DMS114 treated with DMSO at 0.1 percent for 48 hours (cell line): ENCODE data around the gene FRAS1.
"Not testable (repeated sequence)": the region's sequence is repeated elsewhere in the genome, so short reads cannot be mapped to it uniquely, and the experiment has no call there.

Experiments used
- DNase-seq: peaks from one replicate; lab custom pipeline; 2025; ENCODE audit not compliant: unreplicated experiment; lab: John Stamatoyannopoulos, UW

FRAS1 gene

DNA sequence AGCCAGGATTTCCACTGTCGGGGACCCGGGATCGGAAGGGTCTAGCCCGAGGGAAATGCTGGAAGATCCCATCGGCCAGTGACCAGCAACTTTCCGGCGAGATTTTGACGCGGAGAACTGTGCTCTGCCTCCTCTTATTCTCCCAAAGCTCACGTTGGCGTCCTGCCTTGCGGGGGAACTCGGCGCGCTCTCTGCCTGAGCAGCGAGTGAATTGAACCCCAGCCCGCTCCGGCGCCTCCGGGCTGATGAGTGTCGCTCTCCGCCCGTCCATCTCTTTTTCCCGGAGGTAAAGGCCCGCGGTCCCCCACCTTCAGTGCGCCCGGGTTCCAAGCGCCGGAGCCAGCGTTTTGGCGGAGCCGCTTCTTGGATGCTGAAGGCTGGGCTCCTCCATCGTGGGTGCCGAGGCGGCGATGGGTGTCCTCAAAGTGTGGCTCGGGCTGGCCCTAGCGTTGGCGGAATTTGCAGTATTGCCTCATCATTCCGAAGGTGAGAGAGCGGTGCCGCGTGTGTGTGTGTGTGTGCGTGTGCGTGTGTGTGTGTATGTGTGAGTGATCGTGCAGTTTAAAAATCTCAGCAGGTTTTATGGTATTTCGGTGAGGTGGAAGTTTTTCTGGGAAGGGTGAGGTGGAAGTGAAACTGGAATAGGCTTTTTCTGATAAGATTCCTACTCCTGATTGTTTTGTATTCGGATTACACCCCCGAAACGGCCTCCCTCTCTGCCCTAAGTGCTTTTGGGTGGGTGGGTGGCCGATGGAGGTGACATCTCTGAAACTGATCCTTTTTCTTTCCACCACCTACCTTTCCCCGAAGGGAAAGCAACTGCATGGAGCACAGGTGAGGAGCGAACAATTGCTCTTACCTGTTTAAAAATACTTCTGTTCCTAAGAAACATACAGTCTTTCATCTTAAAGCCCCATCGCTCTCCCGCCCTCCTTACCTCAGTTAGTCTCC is 752 bp downstream of the FRAS1 start:
- no peak for DNase-seq

DNA sequence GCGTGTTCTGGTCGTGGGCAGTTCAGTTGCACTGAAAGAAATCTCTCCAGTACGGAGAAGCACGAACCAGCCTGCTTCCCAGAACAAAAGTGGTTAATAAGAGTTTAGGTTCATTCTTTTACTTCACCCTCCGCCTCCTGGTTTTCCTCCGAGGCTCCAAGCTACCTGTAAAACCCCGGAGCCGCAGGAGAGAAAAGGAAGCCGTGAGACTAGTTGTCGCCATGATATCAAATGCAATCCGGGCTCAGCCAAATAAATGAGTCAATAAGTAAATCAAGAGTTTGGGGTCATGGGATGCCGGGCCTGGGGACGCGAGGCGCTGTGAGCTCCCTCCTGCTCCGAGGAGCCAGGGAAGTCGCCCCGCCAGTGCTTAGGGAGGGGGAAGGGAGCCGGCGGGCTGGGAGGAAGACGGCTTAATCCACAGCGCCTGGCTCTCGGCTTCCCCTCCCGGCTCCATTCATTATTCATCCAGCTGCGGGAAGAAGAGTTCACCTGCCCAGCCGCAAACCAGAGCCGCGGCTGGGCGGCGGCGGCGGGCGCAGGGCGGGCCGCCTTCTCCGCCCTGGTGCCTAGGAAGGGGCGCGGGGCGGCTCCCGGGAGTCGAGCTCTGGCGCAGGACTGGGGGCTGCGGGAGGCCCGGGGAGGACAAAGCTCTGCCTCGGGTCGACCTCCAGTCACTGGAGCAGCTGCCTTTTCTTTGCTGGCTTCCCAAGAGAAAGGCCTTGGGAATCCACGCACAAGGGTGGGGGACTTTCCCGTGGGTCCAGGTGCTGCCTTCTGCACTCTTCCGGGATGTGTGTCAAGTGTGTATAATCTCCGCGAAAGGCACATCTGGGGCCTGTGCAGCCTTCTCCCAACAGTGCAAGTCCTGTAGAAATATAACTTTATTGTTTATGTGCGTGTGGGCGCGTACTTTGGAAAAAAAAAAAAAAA is 1.7 kb downstream of the FRAS1 start:
- no peak for DNase-seq

DNA sequence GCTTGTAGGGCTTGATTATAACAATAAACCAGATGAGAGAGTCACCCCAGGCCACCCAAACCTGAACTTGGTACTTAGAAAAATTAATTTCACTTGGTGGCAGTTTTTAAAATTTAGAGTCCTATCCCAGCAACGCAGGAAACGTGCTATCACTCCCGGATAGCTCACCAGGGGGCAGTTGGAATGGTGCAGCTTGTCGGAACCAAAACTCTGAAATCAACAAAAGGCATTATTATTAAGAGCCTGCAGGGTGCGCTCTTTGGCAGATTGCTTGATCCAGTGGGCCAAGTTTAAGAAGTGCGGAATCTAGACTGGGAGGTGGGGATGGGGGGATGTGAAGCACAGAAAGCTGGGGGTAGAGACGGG is 2.4 kb downstream of the FRAS1 start:
- DNase-seq = no peak

DNA sequence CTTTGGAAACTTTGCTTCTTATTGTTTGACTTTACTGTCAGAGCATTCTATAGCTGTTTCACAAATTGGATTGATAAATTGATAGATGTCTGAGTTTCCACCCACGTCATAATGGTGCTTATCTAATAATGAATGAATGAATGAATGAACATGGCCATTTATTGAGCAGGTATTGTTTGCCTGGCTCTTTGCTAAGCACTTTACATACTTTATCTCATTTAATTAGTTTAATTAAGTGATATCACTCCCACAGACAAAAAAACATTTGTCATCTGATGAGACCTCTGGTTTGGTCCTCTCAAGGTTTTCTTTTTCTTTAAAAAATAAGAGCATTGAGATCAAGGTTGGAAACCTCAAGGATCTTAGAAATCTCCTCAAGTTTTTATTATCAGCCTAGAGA is 2.8 kb downstream of the FRAS1 start:
- no peak for DNase-seq

- DNase-seq = no peak
Measured at GRCh38 chr4:78061939-78062570, 4.9 kb downstream of the FRAS1 start.

DNA sequence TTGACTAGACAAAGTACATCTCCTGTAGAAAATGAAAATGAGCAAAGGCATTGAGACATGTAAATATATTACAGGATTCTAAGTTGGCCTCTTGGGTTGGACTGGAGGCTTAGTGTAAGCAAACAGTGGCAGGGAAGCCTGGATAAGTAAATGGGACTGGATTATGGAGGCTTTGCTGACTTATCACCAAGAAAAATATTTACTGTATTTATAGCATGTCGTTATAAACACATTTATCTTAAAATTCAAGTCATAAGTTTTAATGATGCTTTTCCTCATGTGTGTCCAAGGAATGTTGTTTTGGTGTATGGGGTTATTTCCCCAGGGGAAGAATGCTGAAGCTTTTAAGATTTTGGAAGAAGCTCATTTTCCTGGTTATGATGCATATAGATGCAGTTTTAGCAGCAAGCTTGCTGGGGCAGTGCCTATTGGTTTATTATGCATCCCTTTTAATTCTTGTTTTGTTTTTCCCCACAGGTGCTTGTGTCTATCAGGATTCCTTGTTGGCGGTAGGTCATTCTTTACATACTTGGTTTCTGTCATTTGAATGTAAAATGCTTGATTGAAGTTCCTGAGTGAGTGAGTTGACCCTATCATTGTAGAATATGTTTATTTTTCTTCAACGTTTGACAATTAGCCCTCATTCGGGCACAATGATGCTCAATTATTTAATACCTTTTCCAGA is 8.5 kb downstream of the FRAS1 start:
- DNase-seq = no peak

GRCh38 chr4:78068481-78068880 is 11.4 kb downstream of the FRAS1 start:
- DNase-seq = no peak

GRCh38 chr4:78069319-78069718 is 12.2 kb downstream of the FRAS1 start:
- no peak for DNase-seq

DNA sequence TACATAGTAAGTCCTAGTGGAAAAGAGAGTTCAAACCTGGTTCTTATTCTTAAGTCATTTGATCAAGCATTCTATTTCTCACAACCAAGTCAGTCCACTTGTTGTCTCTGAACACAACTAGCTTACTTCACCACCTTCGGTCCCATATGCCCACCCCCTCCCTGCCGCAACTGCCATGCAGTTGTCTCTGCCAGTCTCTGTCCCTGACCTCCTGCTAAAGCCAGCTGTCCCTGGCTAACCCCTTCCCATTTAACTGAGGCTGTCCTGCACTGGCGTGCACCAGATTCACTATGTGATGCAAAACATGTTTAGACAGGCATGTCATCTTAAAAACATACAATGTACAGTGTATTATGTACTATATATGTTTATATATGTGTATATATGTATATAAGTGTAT is 12.7 kb downstream of the FRAS1 start:
- DNase-seq = no peak

DNA sequence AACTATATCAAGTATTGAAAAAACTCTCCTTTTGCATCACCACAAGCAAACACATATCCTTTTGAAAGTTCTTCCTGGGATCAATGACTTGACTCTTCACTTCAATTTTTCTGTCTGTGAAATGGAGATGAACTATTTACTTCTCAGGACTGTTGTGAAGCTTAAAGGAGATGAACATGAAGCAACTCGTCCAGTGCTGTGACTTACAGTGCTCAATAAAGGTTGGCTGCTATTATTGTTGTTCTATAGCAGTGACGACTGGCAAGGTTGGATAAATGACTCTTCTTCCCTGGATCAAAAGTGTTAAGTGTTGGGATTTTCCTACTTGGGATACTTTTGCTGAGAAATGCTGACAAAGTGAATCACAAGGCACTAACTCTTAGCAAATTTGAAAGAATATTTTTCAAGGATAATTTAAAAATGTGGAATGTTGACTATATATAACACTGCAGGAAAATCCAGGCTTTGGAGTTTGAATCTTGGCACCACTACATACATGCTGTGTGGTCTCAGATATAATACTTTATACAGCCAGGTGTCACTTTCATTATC is 13.7 kb downstream of the FRAS1 start:
- no peak for DNase-seq

- no peak for DNase-seq
Measured at GRCh38 chr4:78074759-78075158, 17.6 kb downstream of the FRAS1 start.

- no peak for DNase-seq
Measured at GRCh38 chr4:78075986-78076385, 18.9 kb downstream of the FRAS1 start.

DNA sequence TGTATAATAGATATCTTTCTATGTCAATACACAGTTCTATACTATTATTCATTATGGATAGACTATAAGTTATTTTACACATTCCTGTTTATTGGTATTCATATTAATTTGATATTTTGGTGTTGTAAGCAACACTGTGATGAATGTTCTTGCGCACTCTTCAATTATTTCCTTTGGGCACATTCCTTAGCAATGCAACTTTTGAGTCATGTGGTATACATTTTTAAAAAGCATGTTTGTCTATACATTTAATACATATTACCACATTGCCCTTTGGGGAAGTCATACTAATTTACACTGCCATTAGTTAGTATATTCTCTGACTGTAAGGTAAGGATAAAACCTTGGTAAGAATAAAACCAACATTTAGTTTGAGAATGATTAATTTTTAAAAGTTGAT is 21.0 kb downstream of the FRAS1 start:
- DNase-seq = no peak

DNA sequence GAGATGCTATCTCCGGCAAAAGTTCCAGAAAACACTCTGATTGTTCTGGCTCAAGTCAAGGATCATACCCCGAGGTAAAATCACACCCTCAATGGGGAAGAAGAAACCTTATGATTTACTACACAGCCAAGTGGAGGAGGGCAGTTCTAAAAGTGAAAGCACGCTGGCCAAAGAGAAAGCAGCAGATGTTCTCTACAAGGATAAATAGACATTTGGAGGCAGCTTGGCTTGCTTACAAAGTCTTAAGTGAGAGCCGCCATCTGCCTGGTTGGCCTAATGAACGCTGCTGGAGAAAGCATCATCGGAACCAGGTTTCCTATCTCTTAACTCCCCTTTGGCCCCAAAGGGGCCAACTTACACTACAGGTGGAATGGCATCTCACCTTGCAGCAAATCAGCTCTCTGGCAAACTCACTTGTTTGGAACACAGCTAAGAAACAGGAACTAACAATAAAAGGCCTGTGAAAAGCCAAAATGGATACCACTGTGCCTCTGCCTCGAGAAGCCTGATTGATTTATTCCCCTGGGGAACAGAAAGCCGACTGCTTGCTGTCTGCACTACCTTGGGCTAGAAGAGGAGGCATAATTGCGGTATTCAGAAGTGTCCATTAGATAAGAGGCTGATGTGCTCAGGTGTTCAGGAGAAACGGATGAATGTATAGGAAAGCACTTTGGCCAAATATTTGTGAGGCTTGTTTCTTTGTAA is 22.8 kb downstream of the FRAS1 start:
- DNase-seq = no peak

DNA sequence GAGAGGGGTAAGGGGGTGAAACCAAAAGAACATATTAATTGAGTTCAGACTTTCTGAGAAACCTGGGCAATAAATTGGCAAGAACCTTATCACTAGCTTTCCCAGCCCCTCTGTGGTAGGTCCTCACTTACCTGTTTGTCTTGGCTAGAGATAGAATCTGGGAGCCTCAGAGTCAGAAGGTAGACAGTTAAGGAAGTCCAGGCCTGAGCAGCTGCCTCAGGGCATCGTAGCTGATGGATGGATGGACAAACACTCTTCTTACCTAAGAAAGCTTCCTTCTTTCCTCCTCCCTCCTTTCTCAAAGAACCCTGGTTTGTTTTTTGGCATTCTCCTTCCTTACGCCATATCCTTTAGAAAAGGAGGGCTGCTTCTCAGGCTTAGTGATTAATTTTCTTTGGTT is 24.4 kb downstream of the FRAS1 start:
- no peak for DNase-seq

GRCh38 chr4:78083035-78083434 is 25.9 kb downstream of the FRAS1 start:
- DNase-seq = no peak

DNA sequence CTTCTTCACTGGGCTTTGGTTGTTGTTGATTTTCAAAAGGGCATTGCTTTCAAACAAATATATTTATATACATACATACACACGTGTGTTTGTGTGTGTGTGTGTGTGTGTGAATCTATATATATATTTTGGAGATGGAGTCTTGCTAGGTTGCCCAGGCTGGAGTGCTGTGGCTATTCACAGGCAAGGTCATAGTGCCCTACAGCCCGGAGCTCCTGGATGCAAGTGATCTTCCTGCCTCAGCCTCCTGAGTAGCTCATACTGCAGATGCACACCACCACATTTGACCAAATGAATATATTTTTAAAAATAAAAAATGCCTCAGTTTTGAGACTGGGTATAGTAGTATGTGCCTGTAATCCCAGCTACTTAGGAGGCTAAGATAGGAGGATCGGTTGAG is 34.4 kb downstream of the FRAS1 start:
- no peak for DNase-seq

DNA sequence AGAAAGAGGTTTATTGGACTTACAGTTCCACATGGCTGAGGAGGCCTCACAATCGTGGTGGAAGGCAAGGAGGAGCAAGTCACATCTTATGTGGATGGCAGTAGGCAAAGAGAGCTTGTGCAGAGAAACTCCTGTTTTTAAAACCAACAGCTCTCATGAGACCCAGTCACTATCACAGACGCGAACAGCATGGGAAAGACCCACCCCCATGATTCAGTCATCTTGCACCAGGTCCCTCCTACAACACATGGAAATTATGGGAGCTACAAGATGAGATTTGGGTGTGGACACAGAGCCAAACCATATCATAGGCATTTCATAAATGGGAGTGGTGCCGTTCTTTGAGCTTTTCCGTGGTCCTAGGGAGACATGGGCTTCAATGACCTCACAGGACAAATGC is 35.2 kb downstream of the FRAS1 start:
- not testable (repeated sequence) for DNase-seq

DNA sequence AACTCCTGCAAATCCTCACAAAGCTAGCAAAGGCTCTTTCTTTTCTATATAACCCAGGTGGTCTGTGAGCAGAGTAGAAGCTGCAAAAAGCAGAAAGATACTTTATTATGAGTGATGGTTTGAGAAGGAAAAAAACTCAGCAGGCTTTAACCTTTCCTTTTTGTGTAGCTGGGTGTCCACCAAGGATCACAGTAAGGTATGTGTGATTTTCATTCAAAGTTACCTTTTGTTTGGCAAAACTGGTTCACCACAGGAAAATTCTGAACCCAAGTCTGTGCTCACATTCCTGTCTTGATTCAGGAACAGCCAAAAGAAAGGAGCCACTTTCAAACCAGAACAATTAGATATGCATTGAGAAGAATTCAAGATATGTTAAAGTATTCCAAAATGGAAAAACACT is 35.7 kb downstream of the FRAS1 start:
- no peak for DNase-seq

DNA sequence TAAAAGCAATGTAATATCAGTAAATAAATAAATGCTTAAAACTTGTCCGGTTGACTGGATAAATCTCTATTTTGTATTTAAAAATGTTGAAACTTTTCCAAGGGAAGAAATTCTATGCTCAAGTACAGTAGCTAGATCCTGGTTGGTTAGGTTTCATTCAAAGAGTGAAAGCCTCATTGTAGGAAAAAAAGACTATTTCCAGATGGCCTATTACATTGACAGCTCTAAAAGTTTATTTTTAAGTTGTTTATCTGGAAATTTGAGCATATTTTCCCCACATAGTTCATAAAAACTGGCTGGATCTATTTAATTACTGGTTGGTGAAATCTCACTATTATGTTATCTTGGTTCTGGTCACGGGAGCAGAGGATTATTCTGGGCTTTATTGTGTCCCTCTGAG is 38.0 kb downstream of the FRAS1 start:
- no peak for DNase-seq
